Gastrocnemius medialis (tissue), 4 donors: ENCODE data around the gene LMO7. TPM values are rescaled to one million over a fixed set of nuclear protein-coding genes. Genes with fewer than 3 reads are reported as not detected.
"Not testable (repeated sequence)": the region's sequence is repeated elsewhere in the genome, so short reads cannot be mapped to it uniquely, and the experiment has no call there.

Experiments
- ATAC-seq, 2 donors: fragments of 150-250 bp; one replicate each; pipeline ENCODE4 v1.9.1; 2016
- DNase-seq, 2 donors: peaks; one replicate each; pipeline ENCODE4 v3.0.0-alpha.2; 2019
- H3K27ac ChIP-seq, 4 donors: fragments of 200-600 bp; sonication (generic); 1 replicate in 1 of 4; 2 replicates in 3 of 4; pipeline ENCODE4 v1.5.1; 2016 to 2018; ENCODE audit warnings: mild to moderate bottlenecking in 2 of 4, moderate library complexity in 1 of 4
- H3K27me3 ChIP-seq, 3 donors: fragments of 200-600 bp; sonication (generic) in 2 of 3; 1 replicate in 1 of 3; 2 replicates in 2 of 3; pipeline versions ENCODE4 v1.5.1 to v1.6.0; 2016 to 2019; ENCODE audit warnings: mild to moderate bottlenecking in 1 of 3, moderate library complexity in 1 of 3
- H3K36me3 ChIP-seq, 2 donors: fragments of 200-600 bp; sonication (generic) in 1 of 2; one replicate each; pipeline ENCODE4 v1.5.1; 2017 to 2018
- H3K4me1 ChIP-seq, 2 donors: fragments of 200-600 bp; sonication (generic) in 1 of 2; one replicate each; pipeline ENCODE4 v1.5.1; 2016 to 2017; ENCODE audit warnings: mild to moderate bottlenecking in 2 of 2
- H3K4me3 ChIP-seq, 4 donors: fragments of 200-600 bp; sonication (generic) in 3 of 4; 1 replicate in 1 of 4; 2 replicates in 3 of 4; pipeline ENCODE4 v1.5.1; 2016 to 2019; ENCODE audit warnings: mild to moderate bottlenecking in 2 of 4
- H3K9me3 ChIP-seq, 3 donors: fragments of 200-600 bp; sonication (generic) in 2 of 3; 1 replicate in 1 of 3; 2 replicates in 2 of 3; pipeline ENCODE4 v1.5.1; 2016 to 2019
- CTCF ChIP-seq, 5 experiments: fragments of 450-650 bp in 3 of 5; fragments of 200-600 bp in 2 of 5; sonication (generic) in 2 of 5; IDR thresholded peaks in 4 of 5; conservative IDR thresholded peaks in 1 of 5; 1 replicate in 4 of 5; 2 replicates in 1 of 5; pipeline ENCODE4 v1.5.1; 2016 to 2019; ENCODE audit warnings: antibody characterized with exemption in 5 of 5, mild to moderate bottlenecking in 3 of 5, moderate library complexity in 3 of 5
- POLR2A ChIP-seq, 2 donors: fragments of 450-650 bp; IDR thresholded peaks; one replicate each; pipeline ENCODE4 v1.6.1; 2017; ENCODE audit warnings: antibody characterized with exemption in 2 of 2, mild to moderate bottlenecking in 2 of 2, moderate library complexity in 2 of 2
- in situ Hi-C, 4 donors: fragments of 200-750 bp; cut with MboI; loops; one replicate each; pipeline versions ENCODE4 v1.15.0 to v1.8.0; 2017; ENCODE audit warnings: low sequenced_read_pairs in 4 of 4
- intact Hi-C: fragments of 100-400 bp; cut with DNase I; formaldehyde crosslinking; loops from one replicate; pipeline ENCODE4 v1.15.1; 2023; ENCODE audit warnings: low total_unique reads
- total RNA-seq, 4 donors: library from RNA; depleted of rRNA; stranded (reverse); fragments of >200 nt; gene quantifications; one replicate each; pipeline versions ENCODE4 v1.1.0 to v1.2.3, GENCODE V29; 2016

Gene LMO7
- total RNA-seq, 4 donors from 2014 or later, result 68.3 to 134 (median 95.9) TPM

- TF ChIP-seq CTCF (IDR thresholded peaks at IDR 0.05 in 4 of 5, conservative IDR thresholded peaks at IDR 0.05 in 1 of 5) (no peak), POLR2A (IDR thresholded peaks at IDR 0.05) (no peak)
- Histone ChIP-seq H3K27me3 (no peaks in the 10 kb centered on the region), H3K4me1 (peaks cover 72 to 85% of the 10 kb centered on the region in 2 donors), H3K36me3 (no peaks in the 10 kb centered on the region), H3K27ac (peak overlapping the region; percentile 86 to 88 (median 87)), H3K9me3 (no peaks in the 10 kb centered on the region), H3K4me3 (no peak overlapping the region)
- in situ Hi-C loops, result no loop called here
- peak; percentile 75 to 83 for DNase-seq
- intact Hi-C loops, result no loop called here
- ATAC-seq, result peak; percentile 94 to 96
Observed at GRCh38 chr13:75788481-75788981, 152.4 kb downstream of the LMO7 start.

- H3K4me1 ChIP-seq, result peaks cover 64 to 75% of the 10 kb centered on the region in 2 donors
- intact Hi-C loops, result no loop called here
Observed at GRCh38 chr13:75789451-75790197, 153.5 kb downstream of the LMO7 start.

GRCh38 chr13:75790198-75790970 is 154.3 kb downstream of the LMO7 start:
- H3K36me3 ChIP-seq, result no peaks in the 10 kb centered on the region
- no peak for TF ChIP-seq POLR2A (IDR thresholded peaks at IDR 0.05)
- H3K4me1 ChIP-seq, result peaks cover 57 to 69% of the 10 kb centered on the region in 2 donors
- intact Hi-C loops, result no loop called here
- no peak overlapping the region for H3K4me3 ChIP-seq
- H3K27ac ChIP-seq, result peak overlapping the region; percentile 86 to 88 (median 87)
- H3K27me3 ChIP-seq, result no peaks in the 10 kb centered on the region
- no peaks in the 10 kb centered on the region for H3K9me3 ChIP-seq
- DNase-seq (no peak), ATAC-seq (no peak)
- in situ Hi-C loops, result loop anchor here in 1 of 4 donors (10.0 kb wide), 1 partner anchor 96 kb away; no protein-coding TSS in a partner anchor

More at GRCh38 chr13:75789451-75790197, 153.5 kb downstream of the LMO7 start:
- Histone ChIP-seq H3K9me3 (no peaks in the 10 kb centered on the region), H3K4me3 (no peak overlapping the region), H3K36me3 (no peaks in the 10 kb centered on the region), H3K27ac (peak overlapping the region; percentile 86 to 88 (median 87)), H3K27me3 (no peaks in the 10 kb centered on the region)
- TF ChIP-seq POLR2A (IDR thresholded peaks at IDR 0.05) (no peak), CTCF (IDR thresholded peaks at IDR 0.05 in 4 of 5, conservative IDR thresholded peaks at IDR 0.05 in 1 of 5) (no peak)
- ATAC-seq (peak in 1 of 2 donors; percentile 36), DNase-seq (peak in 1 of 2 donors; percentile 45)
- in situ Hi-C loops, result loop anchor here in 1 of 4 donors (10.0 kb wide), 1 partner anchor 95 kb away; no protein-coding TSS in a partner anchor

- TF ChIP-seq CTCF (IDR thresholded peaks at IDR 0.05 in 4 of 5, conservative IDR thresholded peaks at IDR 0.05 in 1 of 5), result no peak
- no peak for TF ChIP-seq POLR2A (IDR thresholded peaks at IDR 0.05)
- Histone ChIP-seq H3K4me3 (no peak overlapping the region), H3K9me3 (no peaks in the 10 kb centered on the region), H3K27me3 (no peaks in the 10 kb centered on the region), H3K36me3 (peaks cover 0 to 16% of the 10 kb centered on the region in 2 donors), H3K27ac (peak overlapping the region; percentile 48 to 86 (median 60)), H3K4me1 (peaks cover 52 to 60% of the 10 kb centered on the region in 2 donors)
- in situ Hi-C loops (loop anchor here in 1 of 4 donors (10.0 kb wide), 1 partner anchor 98 kb away; no protein-coding TSS in a partner anchor), intact Hi-C loops (no loop called here)
- DNase-seq (no peak), ATAC-seq (no peak)
Observed at GRCh38 chr13:75792526-75793187, 156.5 kb downstream of the LMO7 start.

GRCh38 chr13:75793188-75793567 is 157.0 kb downstream of the LMO7 start:
- intact Hi-C loops, H3K27me3 ChIP-seq, H3K4me3 ChIP-seq, H3K9me3 ChIP-seq, DNase-seq, ATAC-seq: not testable (repeated sequence)
- peak overlapping the region in 3 of 4 donors; percentile 3 to 86 (median 66) for H3K27ac ChIP-seq
- in situ Hi-C loops, result loop anchor here in 1 of 4 donors (10.0 kb wide), 1 partner anchor 98 kb away; no protein-coding TSS in a partner anchor
- peaks cover 52 to 60% of the 10 kb centered on the region in 2 donors for H3K4me1 ChIP-seq
- peaks cover 0 to 17% of the 10 kb centered on the region in 2 donors for H3K36me3 ChIP-seq
